ENCODE data around the gene RNF213.

The RNF213 gene

GRCh38 chr17:80279895-80280294 is 19.2 kb downstream of the RNF213 start:
- Histone ChIP-seq H4K91ac (ENCODE audit: low read depth, low read length) (no peak overlapping the region), H3K23ac (ENCODE audit: low read length) (no peak overlapping the region), H3K9ac (ENCODE audit: low read length) (no peak overlapping the region), H3K4me1 (ENCODE audit: control insufficient read depth in 1 of 2, insufficient read depth in 2 of 2, low read length in 2 of 2) (no peaks in the 10 kb centered on the region), H3K36me3 (ENCODE audit: control insufficient read depth in 1 of 2, insufficient read depth in 2 of 2, low read length in 2 of 2) (peaks cover 12 to 15% of the 10 kb centered on the region in 2 experiments), H3K4ac (ENCODE audit: low read depth, low read length) (no peak overlapping the region), H3K18ac (ENCODE audit: low read length) (no peak overlapping the region), H3K27me3 (ENCODE audit: insufficient read depth, low read length) (no peaks in the 10 kb centered on the region), H4K12ac (ENCODE audit: low read depth, low read length) (no peak overlapping the region), H2BK12ac (ENCODE audit: low read length) (no peak overlapping the region), H4K8ac (ENCODE audit: low read depth, low read length) (no peak overlapping the region), H3K79me1 (ENCODE audit: low read length) (no peaks in the 10 kb centered on the region), H3K9me3 (ENCODE audit: insufficient read depth, low read depth, low read length) (peaks cover 2% of the 10 kb centered on the region), H3K79me2 (ENCODE audit: control insufficient read depth, insufficient read depth, low read length, poor library complexity) (no peaks in the 10 kb centered on the region), H2BK5ac (ENCODE audit: low read depth, low read length, poor library complexity) (no peak overlapping the region), H2BK120ac (ENCODE audit: insufficient read depth, low read length, poor library complexity) (no peak overlapping the region), H3K14ac (ENCODE audit: low read length) (no peak overlapping the region), H3K4me3 (ENCODE audit: low read depth, low read length) (no peak overlapping the region), H2AK5ac (ENCODE audit: low read length) (no peak overlapping the region), H2AFZ (ENCODE audit: insufficient read depth, low read length, poor library complexity) (no peak overlapping the region), H3K27ac (ENCODE audit: low read depth, low read length) (no peak overlapping the region), H3K4me2 (ENCODE audit: low read length) (no peak overlapping the region)
- no peak for DNase-seq
- WGBS (ENCODE audit: extremely low coverage, insufficient coverage, insufficient read length): no CpG with 5 or more reads among the region's 14 CpGs

GRCh38 chr17:80281516-80281915 is 20.9 kb downstream of the RNF213 start:
- Histone ChIP-seq H2BK120ac (ENCODE audit: insufficient read depth, low read length, poor library complexity) (no peak overlapping the region), H2BK12ac (ENCODE audit: low read length) (no peak overlapping the region), H3K4me1 (ENCODE audit: control insufficient read depth in 1 of 2, insufficient read depth in 2 of 2, low read length in 2 of 2) (no peaks in the 10 kb centered on the region), H3K18ac (ENCODE audit: low read length) (no peak overlapping the region), H2AK5ac (ENCODE audit: low read length) (no peak overlapping the region), H3K79me2 (ENCODE audit: control insufficient read depth, insufficient read depth, low read length, poor library complexity) (no peaks in the 10 kb centered on the region), H3K79me1 (ENCODE audit: low read length) (no peaks in the 10 kb centered on the region), H3K27ac (ENCODE audit: low read depth, low read length) (no peak overlapping the region), H3K4ac (ENCODE audit: low read depth, low read length) (no peak overlapping the region), H3K14ac (ENCODE audit: low read length) (no peak overlapping the region), H4K12ac (ENCODE audit: low read depth, low read length) (no peak overlapping the region), H3K23ac (ENCODE audit: low read length) (no peak overlapping the region), H2AFZ (ENCODE audit: insufficient read depth, low read length, poor library complexity) (no peak overlapping the region), H4K91ac (ENCODE audit: low read depth, low read length) (no peak overlapping the region), H3K27me3 (ENCODE audit: insufficient read depth, low read length) (no peaks in the 10 kb centered on the region), H3K9ac (ENCODE audit: low read length) (no peak overlapping the region), H2BK5ac (ENCODE audit: low read depth, low read length, poor library complexity) (no peak overlapping the region), H3K4me3 (ENCODE audit: low read depth, low read length) (no peak overlapping the region), H3K4me2 (ENCODE audit: low read length) (no peak overlapping the region), H3K9me3 (ENCODE audit: insufficient read depth, low read depth, low read length) (peaks cover 2% of the 10 kb centered on the region), H3K36me3 (ENCODE audit: control insufficient read depth in 1 of 2, insufficient read depth in 2 of 2, low read length in 2 of 2) (peaks cover 12 to 17% of the 10 kb centered on the region in 2 experiments), H4K8ac (ENCODE audit: low read depth, low read length) (no peak overlapping the region)
- no peak for DNase-seq
- WGBS (ENCODE audit: extremely low coverage, insufficient coverage, insufficient read length): 100% methylated on average over 2 of the region's 10 CpGs

- Histone ChIP-seq H4K91ac (ENCODE audit: low read depth, low read length) (no peak overlapping the region), H2AK5ac (ENCODE audit: low read length) (no peak overlapping the region), H2BK5ac (ENCODE audit: low read depth, low read length, poor library complexity) (no peak overlapping the region), H3K4me1 (ENCODE audit: control insufficient read depth in 1 of 2, insufficient read depth in 2 of 2, low read length in 2 of 2) (no peaks in the 10 kb centered on the region), H3K79me2 (ENCODE audit: control insufficient read depth, insufficient read depth, low read length, poor library complexity) (no peaks in the 10 kb centered on the region), H4K8ac (ENCODE audit: low read depth, low read length) (no peak overlapping the region), H3K9me3 (ENCODE audit: insufficient read depth, low read depth, low read length) (peaks cover 2% of the 10 kb centered on the region), H3K18ac (ENCODE audit: low read length) (no peak overlapping the region), H2BK120ac (ENCODE audit: insufficient read depth, low read length, poor library complexity) (no peak overlapping the region), H3K9ac (ENCODE audit: low read length) (no peak overlapping the region), H3K14ac (ENCODE audit: low read length) (no peak overlapping the region), H3K27ac (ENCODE audit: low read depth, low read length) (no peak overlapping the region), H3K27me3 (ENCODE audit: insufficient read depth, low read length) (no peaks in the 10 kb centered on the region), H3K4ac (ENCODE audit: low read depth, low read length) (no peak overlapping the region), H3K4me2 (ENCODE audit: low read length) (no peak overlapping the region), H3K23ac (ENCODE audit: low read length) (no peak overlapping the region), H2AFZ (ENCODE audit: insufficient read depth, low read length, poor library complexity) (no peak overlapping the region), H2BK12ac (ENCODE audit: low read length) (no peak overlapping the region), H3K4me3 (ENCODE audit: low read depth, low read length) (no peak overlapping the region), H3K79me1 (ENCODE audit: low read length) (no peaks in the 10 kb centered on the region), H4K12ac (ENCODE audit: low read depth, low read length) (no peak overlapping the region), H3K36me3 (ENCODE audit: control insufficient read depth in 1 of 2, insufficient read depth in 2 of 2, low read length in 2 of 2) (peaks cover 18 to 22% of the 10 kb centered on the region in 2 experiments)
- no CpG with 5 or more reads among the region's 19 CpGs for WGBS (ENCODE audit: extremely low coverage, insufficient coverage, insufficient read length)
- no peak for DNase-seq
These were observed 22.6 kb downstream of the RNF213 start for GRCh38 chr17:80283116-80283852.

- Histone ChIP-seq H3K4ac (ENCODE audit: low read depth, low read length) (no peak overlapping the region), H2BK12ac (ENCODE audit: low read length) (no peak overlapping the region), H3K23ac (ENCODE audit: low read length) (no peak overlapping the region), H3K9me3 (ENCODE audit: insufficient read depth, low read depth, low read length) (peaks cover 2% of the 10 kb centered on the region), H2AFZ (ENCODE audit: insufficient read depth, low read length, poor library complexity) (no peak overlapping the region), H4K8ac (ENCODE audit: low read depth, low read length) (no peak overlapping the region), H3K27ac (ENCODE audit: low read depth, low read length) (no peak overlapping the region), H3K79me1 (ENCODE audit: low read length) (no peaks in the 10 kb centered on the region), H3K27me3 (ENCODE audit: insufficient read depth, low read length) (no peaks in the 10 kb centered on the region), H3K79me2 (ENCODE audit: control insufficient read depth, insufficient read depth, low read length, poor library complexity) (no peaks in the 10 kb centered on the region), H3K36me3 (ENCODE audit: control insufficient read depth in 1 of 2, insufficient read depth in 2 of 2, low read length in 2 of 2) (peaks cover 20 to 21% of the 10 kb centered on the region in 2 experiments), H3K4me2 (ENCODE audit: low read length) (no peak overlapping the region), H3K9ac (ENCODE audit: low read length) (no peak overlapping the region), H4K12ac (ENCODE audit: low read depth, low read length) (no peak overlapping the region), H3K18ac (ENCODE audit: low read length) (no peak overlapping the region), H2BK120ac (ENCODE audit: insufficient read depth, low read length, poor library complexity) (no peak overlapping the region), H2AK5ac (ENCODE audit: low read length) (no peak overlapping the region), H3K4me1 (ENCODE audit: control insufficient read depth in 1 of 2, insufficient read depth in 2 of 2, low read length in 2 of 2) (no peaks in the 10 kb centered on the region), H4K91ac (ENCODE audit: low read depth, low read length) (no peak overlapping the region), H3K14ac (ENCODE audit: low read length) (no peak overlapping the region), H2BK5ac (ENCODE audit: low read depth, low read length, poor library complexity) (no peak overlapping the region), H3K4me3 (ENCODE audit: low read depth, low read length) (no peak overlapping the region)
- DNase-seq: no peak
- no CpG with 5 or more reads among the region's 11 CpGs for WGBS (ENCODE audit: extremely low coverage, insufficient coverage, insufficient read length)
These were observed 24.0 kb downstream of the RNF213 start for GRCh38 chr17:80284631-80285030.
